ENCODE measurements around the gene TGFB3.

The TGFB3 gene

DNA sequence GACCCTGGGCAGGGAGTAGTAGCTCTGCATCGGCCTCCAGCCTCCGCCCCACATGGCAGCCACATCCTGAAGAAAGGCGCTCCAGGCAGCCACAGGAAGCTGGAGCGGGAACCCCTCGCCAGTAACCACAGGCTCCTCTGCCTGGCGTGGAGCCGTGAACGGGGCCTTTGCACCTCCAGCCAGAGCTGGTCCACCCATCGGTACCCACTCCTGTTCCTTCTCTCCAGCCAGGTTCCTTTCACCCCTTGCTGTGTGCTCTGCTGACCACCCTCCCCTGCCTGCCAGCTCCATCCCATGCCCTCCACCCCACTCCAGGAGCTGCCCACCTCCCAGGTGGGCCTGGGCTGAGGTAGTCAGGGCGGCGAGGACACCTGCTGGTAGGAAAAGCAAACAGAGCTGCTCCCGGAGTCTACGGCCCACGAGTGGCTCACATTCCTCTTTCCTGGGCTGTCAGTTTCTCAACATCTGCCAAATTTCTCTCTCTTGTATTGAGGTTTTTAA, 2.7 kb downstream of the TGFB3 start:
- Histone ChIP-seq H4K20me1 (ENCODE audit: insufficient read depth, low read length) (no peaks in the 10 kb centered on the region), H3K79me2 (ENCODE audit: low read length) (no peaks in the 10 kb centered on the region), H3K27me3 (replicated peaks; ENCODE audit: insufficient read depth, low read length) (no peaks in the 10 kb centered on the region), H3K4me3 (ENCODE audit: low read length) (no peak overlapping the region), H3K36me3 (replicated peaks; ENCODE audit: insufficient read depth, low read length) (no peaks in the 10 kb centered on the region), H3F3A (ENCODE audit: insufficient read depth, low read length) (no peaks in the 10 kb centered on the region), H3K4me1 (ENCODE audit: low read length) (no peaks in the 10 kb centered on the region), H3K4me2 (ENCODE audit: low read depth, low read length) (no peak overlapping the region), H3K27ac (ENCODE audit: low read length) (no peak overlapping the region), H3K9me2 (replicated peaks; ENCODE audit: insufficient read depth, low read length) (no peaks in the 10 kb centered on the region), H2AFZ (ENCODE audit: low read length) (no peak overlapping the region), H3K9ac (ENCODE audit: low read length) (no peak overlapping the region), H3K9me3 (replicated peaks; ENCODE audit: insufficient read depth, low read length) (no peaks in the 10 kb centered on the region)
- TF ChIP-seq, protein P1, sequence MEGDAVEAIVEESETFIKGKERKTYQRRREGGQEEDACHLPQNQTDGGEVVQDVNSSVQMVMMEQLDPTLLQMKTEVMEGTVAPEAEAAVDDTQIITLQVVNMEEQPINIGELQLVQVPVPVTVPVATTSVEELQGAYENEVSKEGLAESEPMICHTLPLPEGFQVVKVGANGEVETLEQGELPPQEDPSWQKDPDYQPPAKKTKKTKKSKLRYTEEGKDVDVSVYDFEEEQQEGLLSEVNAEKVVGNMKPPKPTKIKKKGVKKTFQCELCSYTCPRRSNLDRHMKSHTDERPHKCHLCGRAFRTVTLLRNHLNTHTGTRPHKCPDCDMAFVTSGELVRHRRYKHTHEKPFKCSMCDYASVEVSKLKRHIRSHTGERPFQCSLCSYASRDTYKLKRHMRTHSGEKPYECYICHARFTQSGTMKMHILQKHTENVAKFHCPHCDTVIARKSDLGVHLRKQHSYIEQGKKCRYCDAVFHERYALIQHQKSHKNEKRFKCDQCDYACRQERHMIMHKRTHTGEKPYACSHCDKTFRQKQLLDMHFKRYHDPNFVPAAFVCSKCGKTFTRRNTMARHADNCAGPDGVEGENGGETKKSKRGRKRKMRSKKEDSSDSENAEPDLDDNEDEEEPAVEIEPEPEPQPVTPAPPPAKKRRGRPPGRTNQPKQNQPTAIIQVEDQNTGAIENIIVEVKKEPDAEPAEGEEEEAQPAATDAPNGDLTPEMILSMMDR (IDR thresholded peaks at IDR 0.05; ENCODE audit: low read length) = peak; percentile 25; the same call in 1 of the 2 replicates
- no peak for TF ChIP-seq EZH2 (optimal IDR thresholded peaks at IDR 0.05; ENCODE audit: low read depth, low read length)
- DNase-seq = no peak

GRCh38 chr14:75978249-75978731, 3.5 kb downstream of the TGFB3 start:
- H3K9ac ChIP-seq (ENCODE audit: low read length) = no peak overlapping the region
- H3K27ac ChIP-seq (ENCODE audit: low read length) = no peak overlapping the region
- no peaks in the 10 kb centered on the region for H3F3A ChIP-seq (ENCODE audit: insufficient read depth, low read length)
- no peaks in the 10 kb centered on the region for H3K4me1 ChIP-seq (ENCODE audit: low read length)
- H4K20me1 ChIP-seq (ENCODE audit: insufficient read depth, low read length) = no peaks in the 10 kb centered on the region
- H3K9me2 ChIP-seq (replicated peaks; ENCODE audit: insufficient read depth, low read length) = no peaks in the 10 kb centered on the region
- no peak for DNase-seq
- H3K79me2 ChIP-seq (ENCODE audit: low read length) = no peaks in the 10 kb centered on the region
- no peaks in the 10 kb centered on the region for H3K9me3 ChIP-seq (replicated peaks; ENCODE audit: insufficient read depth, low read length)
- no peak overlapping the region for H3K4me3 ChIP-seq (ENCODE audit: low read length)
- no peaks in the 10 kb centered on the region for H3K36me3 ChIP-seq (replicated peaks; ENCODE audit: insufficient read depth, low read length)
- H3K4me2 ChIP-seq (ENCODE audit: low read depth, low read length) = no peak overlapping the region
- H2AFZ ChIP-seq (ENCODE audit: low read length) = no peak overlapping the region
- no peaks in the 10 kb centered on the region for H3K27me3 ChIP-seq (replicated peaks; ENCODE audit: insufficient read depth, low read length)
- TF ChIP-seq, protein P1 (IDR thresholded peaks at IDR 0.05; ENCODE audit: low read length) = no peak

GRCh38 chr14:75977582-75977943, 4.2 kb downstream of the TGFB3 start:
- Histone ChIP-seq H3K79me2 (ENCODE audit: low read length) (no peaks in the 10 kb centered on the region), H3K9me2 (replicated peaks; ENCODE audit: insufficient read depth, low read length) (no peaks in the 10 kb centered on the region), H3K4me3 (ENCODE audit: low read length) (no peak overlapping the region), H3K4me1 (ENCODE audit: low read length) (no peaks in the 10 kb centered on the region), H2AFZ (ENCODE audit: low read length) (no peak overlapping the region), H3K9me3 (replicated peaks; ENCODE audit: insufficient read depth, low read length) (no peaks in the 10 kb centered on the region), H3K27me3 (replicated peaks; ENCODE audit: insufficient read depth, low read length) (no peaks in the 10 kb centered on the region), H3K36me3 (replicated peaks; ENCODE audit: insufficient read depth, low read length) (no peaks in the 10 kb centered on the region), H3F3A (ENCODE audit: insufficient read depth, low read length) (no peaks in the 10 kb centered on the region), H3K9ac (ENCODE audit: low read length) (no peak overlapping the region), H3K27ac (ENCODE audit: low read length) (no peak overlapping the region), H3K4me2 (ENCODE audit: low read depth, low read length) (no peak overlapping the region), H4K20me1 (ENCODE audit: insufficient read depth, low read length) (no peaks in the 10 kb centered on the region)
- no peak for DNase-seq
- TF ChIP-seq EZH2 (optimal IDR thresholded peaks at IDR 0.05; ENCODE audit: low read depth, low read length) (no peak), EZH2phosphoT487 (IDR thresholded peaks at IDR 0.05; ENCODE audit: low read length) (no peak)
- TF ChIP-seq, protein P1 (IDR thresholded peaks at IDR 0.05; ENCODE audit: low read length) = no peak
